Muscle layer of colon (tissue), 2 donors: ENCODE data around the gene TPSAB1.

Experiments
- H3K27ac ChIP-seq: one replicate; pipeline ENCODE4 v1.7.0; 2013; ENCODE audit warnings: low read depth, mild to moderate bottlenecking, low read length, moderate library complexity
- H3K27me3 ChIP-seq, 2 donors: one replicate each; pipeline ENCODE4 v1.7.0; 2013; ENCODE audit warnings: low read length in 2 of 2, mild to moderate bottlenecking in 2 of 2; ENCODE audit not compliant: insufficient read depth in 2 of 2, control insufficient read depth in 1 of 2
- H3K36me3 ChIP-seq: one replicate; pipeline ENCODE4 v1.7.0; 2013; ENCODE audit warnings: mild to moderate bottlenecking, low read length; ENCODE audit not compliant: insufficient read depth
- H3K4me1 ChIP-seq: one replicate; pipeline ENCODE4 v1.7.0; 2013; ENCODE audit warnings: mild to moderate bottlenecking, low read length; ENCODE audit not compliant: insufficient read depth
- H3K4me3 ChIP-seq, 2 donors: one replicate each; pipeline ENCODE4 v1.7.0; 2013; ENCODE audit warnings: low read length in 2 of 2, low read depth in 1 of 2, mild to moderate bottlenecking in 1 of 2, moderate library complexity in 1 of 2
- H3K9ac ChIP-seq: one replicate; pipeline ENCODE4 v1.7.0; 2013; ENCODE audit warnings: low read length
- H3K9me3 ChIP-seq: one replicate; pipeline ENCODE4 v1.7.0; 2013; ENCODE audit warnings: mild to moderate bottlenecking, low read length
- donor health status: abdominal sarcoma.
- donor health status: Adenocarcinoma of cecum.

Gene TPSAB1

GRCh38 chr16:1285669-1286512 is 45.4 kb downstream of the TPSAB1 start:
- Histone ChIP-seq H3K9ac (no peak overlapping the region), H3K4me1 (no peaks in the 10 kb centered on the region), H3K4me3 (no peak overlapping the region), H3K9me3 (no peaks in the 10 kb centered on the region), H3K36me3 (no peaks in the 10 kb centered on the region), H3K27me3 (peaks cover 6 to 46% of the 10 kb centered on the region in 2 donors), H3K27ac (no peak overlapping the region)

- H3K27ac ChIP-seq, result no peak overlapping the region
- H3K27me3 ChIP-seq, result peaks cover 6 to 47% of the 10 kb centered on the region in 2 donors
- no peaks in the 10 kb centered on the region for H3K9me3 ChIP-seq
- H3K9ac ChIP-seq, result no peak overlapping the region
- no peak overlapping the region for H3K4me3 ChIP-seq
- no peaks in the 10 kb centered on the region for H3K36me3 ChIP-seq
- no peaks in the 10 kb centered on the region for H3K4me1 ChIP-seq
Measured at GRCh38 chr16:1286513-1287094, 46.1 kb downstream of the TPSAB1 start.

GRCh38 chr16:1287982-1288670 is 47.6 kb downstream of the TPSAB1 start:
- no peak overlapping the region for H3K9ac ChIP-seq
- no peaks in the 10 kb centered on the region for H3K9me3 ChIP-seq
- no peaks in the 10 kb centered on the region for H3K4me1 ChIP-seq
- no peaks in the 10 kb centered on the region for H3K36me3 ChIP-seq
- H3K27me3 ChIP-seq, result peaks cover 6 to 52% of the 10 kb centered on the region in 2 donors
- no peak overlapping the region for H3K27ac ChIP-seq
- H3K4me3 ChIP-seq, result no peak overlapping the region

- H3K4me1 ChIP-seq, result no peaks in the 10 kb centered on the region
- peaks cover 6 to 48% of the 10 kb centered on the region in 2 donors for H3K27me3 ChIP-seq
- H3K4me3 ChIP-seq, result no peak overlapping the region
Measured at GRCh38 chr16:1288813-1289476, 48.4 kb downstream of the TPSAB1 start.

GRCh38 chr16:1289477-1289866 is 49.0 kb downstream of the TPSAB1 start:
- H3K9me3 ChIP-seq, result no peaks in the 10 kb centered on the region
- no peaks in the 10 kb centered on the region for H3K36me3 ChIP-seq
- H3K27ac ChIP-seq, result no peak overlapping the region
- no peak overlapping the region for H3K9ac ChIP-seq
- H3K27me3 ChIP-seq, result peaks cover 6 to 48% of the 10 kb centered on the region in 2 donors
- no peak overlapping the region for H3K4me3 ChIP-seq
- H3K4me1 ChIP-seq, result no peaks in the 10 kb centered on the region

More at GRCh38 chr16:1288813-1289476, 48.4 kb downstream of the TPSAB1 start:
- Histone ChIP-seq H3K9me3 (no peaks in the 10 kb centered on the region), H3K27ac (no peak overlapping the region), H3K9ac (no peak overlapping the region), H3K36me3 (no peaks in the 10 kb centered on the region)

- Histone ChIP-seq H3K4me3 (no peak overlapping the region), H3K9me3 (no peaks in the 10 kb centered on the region), H3K36me3 (no peaks in the 10 kb centered on the region), H3K27me3 (peaks cover 6 to 48% of the 10 kb centered on the region in 2 donors), H3K9ac (no peak overlapping the region), H3K4me1 (no peaks in the 10 kb centered on the region), H3K27ac (no peak overlapping the region)
Measured at GRCh38 chr16:1290063-1290501, 49.6 kb downstream of the TPSAB1 start.

GRCh38 chr16:1290860-1291575 is 50.5 kb downstream of the TPSAB1 start:
- no peaks in the 10 kb centered on the region for H3K9me3 ChIP-seq
- no peaks in the 10 kb centered on the region for H3K36me3 ChIP-seq
- no peak overlapping the region for H3K9ac ChIP-seq
- no peaks in the 10 kb centered on the region for H3K4me1 ChIP-seq
- H3K27ac ChIP-seq, result no peak overlapping the region
- peaks cover 6 to 40% of the 10 kb centered on the region in 2 donors for H3K27me3 ChIP-seq
- no peak overlapping the region for H3K4me3 ChIP-seq

GRCh38 chr16:1291576-1291974 is 51.1 kb downstream of the TPSAB1 start:
- no peaks in the 10 kb centered on the region for H3K36me3 ChIP-seq
- H3K4me3 ChIP-seq, result no peak overlapping the region
- no peaks in the 10 kb centered on the region for H3K4me1 ChIP-seq
- H3K27me3 ChIP-seq, result peaks cover 6 to 36% of the 10 kb centered on the region in 2 donors
- no peaks in the 10 kb centered on the region for H3K9me3 ChIP-seq
- no peak overlapping the region for H3K27ac ChIP-seq
- no peak overlapping the region for H3K9ac ChIP-seq
